HG03045 (cell line): Measurements from ENCODE around the gene TOPORS.
"Not testable (repeated sequence)": the region's sequence is repeated elsewhere in the genome, so short reads cannot be mapped to it uniquely, and the experiment has no call there.

Experiments
- ATAC-seq: cut with Tn5 transposase; IDR thresholded peaks from one replicate; pipeline ENCODE4 v1.9.1; 2021; ENCODE audit warnings: mild to moderate bottlenecking, moderate library complexity; ENCODE audit not compliant: unreplicated experiment

TOPORS gene

GRCh38 chr9:32570262-32570661 is 17.9 kb upstream of the TOPORS start:
- no peak for ATAC-seq

DNA sequence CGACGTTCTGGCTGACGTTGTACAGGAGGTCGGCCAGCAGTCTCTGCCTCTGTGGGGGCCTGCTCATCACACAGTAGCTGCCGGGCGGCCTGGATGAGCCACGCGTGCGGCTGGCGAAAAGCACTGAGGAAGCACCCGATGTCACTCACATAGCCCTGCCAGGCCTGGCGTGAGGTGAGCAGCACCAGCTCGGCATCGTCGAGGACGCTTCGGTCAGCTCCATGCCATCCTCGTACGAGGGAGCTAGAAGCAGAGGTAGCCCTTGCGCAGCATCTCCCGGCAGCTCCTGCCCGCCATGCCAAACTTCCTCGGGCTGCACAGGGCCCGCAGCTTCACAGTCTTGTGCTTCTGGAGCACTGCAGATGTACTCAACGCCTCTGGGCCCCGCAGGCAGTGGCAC is 14.4 kb upstream of the TOPORS start:
- ATAC-seq: no peak

- no peak for ATAC-seq
Measured at GRCh38 chr9:32565967-32566366, 13.6 kb upstream of the TOPORS start.

DNA sequence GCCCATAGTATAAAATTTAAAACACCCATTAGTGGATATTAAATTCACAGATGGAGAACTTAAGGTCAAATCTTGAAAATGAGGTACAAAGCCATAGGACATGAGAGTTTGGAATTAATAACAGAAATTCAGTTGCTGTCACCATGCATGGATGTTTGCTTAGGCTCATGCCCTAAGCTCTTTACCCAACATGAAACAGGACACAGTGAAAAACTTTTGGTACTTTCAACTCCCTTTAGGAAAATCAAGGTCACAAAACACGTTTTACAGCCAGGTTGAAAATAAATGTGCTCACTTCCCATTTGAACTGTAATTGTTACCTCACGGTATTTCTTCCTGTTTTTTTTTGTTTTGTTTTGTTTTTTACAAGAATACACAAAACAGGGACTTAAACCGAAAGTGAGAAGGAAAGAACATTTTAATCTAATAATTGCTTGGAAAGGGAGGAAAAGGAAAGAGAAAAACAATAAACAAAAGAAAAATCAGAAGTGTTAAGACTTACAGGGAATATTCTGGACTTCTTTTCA is 6.1 kb upstream of the TOPORS start:
- no peak for ATAC-seq

DNA sequence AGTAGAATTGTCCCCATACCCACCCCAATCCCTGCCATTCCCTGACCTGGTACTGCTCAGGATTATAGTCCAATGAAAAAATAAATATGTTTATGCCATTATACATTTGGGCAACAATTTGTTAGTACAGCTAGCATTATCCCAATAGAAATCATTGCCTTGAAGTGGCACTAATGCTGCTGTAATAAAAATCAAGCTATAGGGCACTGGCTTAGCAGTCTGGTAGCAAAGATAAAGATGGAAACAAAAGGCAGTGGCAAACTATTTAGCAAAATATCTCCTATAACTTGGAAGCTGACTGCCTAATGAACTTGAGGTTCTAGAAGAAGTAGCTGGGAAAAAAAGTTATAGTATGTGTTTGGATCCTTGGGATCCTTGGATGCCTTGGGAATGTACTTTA is 2.2 kb upstream of the TOPORS start:
- ATAC-seq: no peak

DNA sequence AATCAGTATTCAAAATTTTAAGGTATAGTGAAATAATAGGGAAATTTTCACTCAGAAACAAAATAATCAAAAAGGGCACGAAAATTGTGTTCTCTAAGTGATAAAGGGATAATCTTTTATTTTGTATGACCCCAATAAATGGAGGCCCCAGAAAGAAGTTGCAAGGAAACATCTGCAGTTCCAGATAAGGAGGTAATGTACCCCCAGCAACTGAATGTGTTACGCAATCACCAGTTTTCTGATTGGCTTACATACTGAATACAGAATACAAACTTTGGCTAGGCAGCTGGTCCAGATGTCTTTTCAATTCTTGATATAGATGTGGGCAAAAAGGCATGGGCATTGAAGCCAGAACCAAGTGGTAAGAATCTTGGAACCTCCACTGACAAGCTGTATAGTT is 1.7 kb upstream of the TOPORS start:
- ATAC-seq: no peak

DNA sequence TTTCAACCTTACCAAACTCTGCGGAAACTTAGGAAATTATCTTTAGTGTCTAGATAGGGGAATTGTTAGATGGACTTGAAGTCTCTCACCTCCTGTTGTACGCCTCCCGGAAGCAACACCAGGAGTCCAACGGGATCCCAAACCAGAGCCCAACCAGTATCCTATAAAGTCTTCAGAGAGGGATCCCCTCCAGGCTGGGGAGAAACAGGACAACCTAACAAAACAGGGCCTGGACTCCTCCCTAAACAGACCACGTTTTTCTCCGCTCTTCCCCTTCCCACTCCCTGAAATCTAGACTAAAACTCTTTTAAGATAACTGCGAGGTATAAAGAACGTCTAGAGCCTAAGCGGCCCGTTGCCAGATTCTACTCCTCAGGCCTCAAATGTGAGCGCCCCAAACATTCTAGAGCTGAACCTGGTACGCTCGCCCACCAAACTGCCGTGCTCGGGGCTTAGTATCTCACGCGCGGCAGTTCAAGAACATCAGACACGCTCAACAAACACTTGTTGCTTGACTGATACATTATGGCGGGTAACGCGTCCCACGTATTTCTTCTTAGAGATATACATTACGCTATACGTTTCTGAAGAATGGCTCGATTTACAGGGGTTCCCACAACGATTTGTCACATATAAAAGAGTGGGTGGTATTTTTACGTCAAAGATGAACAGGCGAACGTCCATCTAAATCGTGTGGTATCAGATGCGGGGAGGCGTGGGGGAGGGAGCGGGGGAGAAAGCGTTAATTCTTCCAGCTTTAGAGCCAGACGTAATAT is 922 bp downstream of the TOPORS start:
- peak; percentile 3 for ATAC-seq

- ATAC-seq: peak; percentile 66
Measured at GRCh38 chr9:32550562-32551275, 1.7 kb downstream of the TOPORS start.

DNA sequence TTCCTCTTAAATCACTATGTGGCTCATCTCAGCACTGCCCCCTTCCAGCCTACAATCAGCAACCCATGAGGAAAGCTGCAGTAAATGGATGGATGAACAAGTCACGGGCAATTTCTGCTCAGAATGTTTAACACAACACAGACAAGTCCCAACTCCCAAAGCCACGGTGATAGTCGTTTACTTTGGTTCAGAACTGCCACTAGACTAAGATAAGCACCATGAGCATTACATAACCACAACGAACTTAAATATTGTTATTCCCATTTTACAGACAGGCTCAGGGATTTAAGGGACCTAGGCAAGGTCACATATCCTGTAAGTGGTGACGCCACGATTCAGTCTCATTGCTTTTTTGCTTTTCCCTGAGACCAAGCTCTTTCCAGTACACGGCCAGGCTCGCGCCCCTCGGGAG is 2.2 kb downstream of the TOPORS start:
- no peak for ATAC-seq

- ATAC-seq: not testable (repeated sequence)
Measured at GRCh38 chr9:32548213-32548612, 4.2 kb downstream of the TOPORS start.

- no peak for ATAC-seq
Measured at GRCh38 chr9:32545884-32546283, 6.5 kb downstream of the TOPORS start.

GRCh38 chr9:32543047-32543446 is 9.3 kb downstream of the TOPORS start:
- no peak for ATAC-seq

GRCh38 chr9:32533816-32534215 is 18.6 kb downstream of the TOPORS start:
- ATAC-seq: no peak

GRCh38 chr9:32533336-32533735 is 19.1 kb downstream of the TOPORS start:
- no peak for ATAC-seq

- ATAC-seq: no peak
Measured at GRCh38 chr9:32526707-32527048, 25.7 kb downstream of the TOPORS start.

DNA sequence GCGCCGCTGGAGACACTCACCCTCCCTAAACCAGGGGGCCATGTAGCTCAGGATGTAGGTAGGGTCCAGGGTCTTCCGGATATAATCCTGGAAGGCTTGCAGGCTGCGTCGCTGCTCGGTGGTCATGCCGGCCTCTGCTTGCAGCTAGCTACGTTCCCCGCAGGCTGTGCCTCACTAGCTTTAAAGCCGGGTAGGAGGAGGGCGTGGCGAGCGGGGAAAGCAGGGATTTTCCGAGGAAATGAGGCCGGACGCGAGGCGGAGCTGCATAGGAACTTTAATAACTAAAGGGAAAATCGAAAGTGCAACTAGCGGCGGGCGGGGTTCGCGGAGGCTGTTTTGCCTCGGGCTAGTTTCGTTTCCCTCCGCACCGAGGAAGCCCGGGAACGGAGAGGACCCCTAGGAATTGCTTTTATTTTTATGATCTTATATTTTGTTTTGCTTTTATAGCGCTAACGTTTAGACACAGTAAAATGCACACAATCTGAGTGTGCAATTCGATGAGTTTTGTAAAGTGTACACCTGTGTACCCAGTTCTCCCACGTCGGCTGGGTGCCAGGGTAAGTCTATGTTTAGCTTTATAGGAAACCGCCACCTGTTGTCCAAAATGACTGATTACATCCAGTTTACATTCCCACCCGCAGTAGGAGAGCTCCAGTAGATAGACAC is 26.2 kb downstream of the TOPORS start, which contains the start of gene RIGI:
TSS of gene RIGI (minus strand) at position 156 of the 666 bp plus-strand sequence. CDS start at position 126, 30 bp downstream.
- ATAC-seq: peak; percentile 78

DNA sequence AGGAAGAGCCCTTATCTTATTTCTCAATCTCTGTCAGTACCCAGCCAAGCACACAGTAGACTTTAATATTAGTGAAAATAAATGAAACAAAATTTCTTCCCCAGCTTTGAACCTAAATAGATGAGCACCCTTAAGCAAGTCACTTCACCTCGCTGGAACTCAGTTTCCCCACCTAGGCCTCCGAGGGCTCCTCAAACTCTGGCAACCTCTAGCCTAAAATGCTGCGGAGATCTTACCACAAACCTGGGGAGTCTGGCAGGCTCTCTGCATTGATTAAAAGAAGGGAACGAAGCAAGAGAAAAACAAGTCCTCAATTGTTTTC is 26.7 kb downstream of the TOPORS start:
- no peak for ATAC-seq

GRCh38 chr9:32524892-32525708 is 27.3 kb downstream of the TOPORS start:
- ATAC-seq: no peak

- not testable (repeated sequence) for ATAC-seq
Measured at GRCh38 chr9:32524558-32524891, 27.9 kb downstream of the TOPORS start.

DNA sequence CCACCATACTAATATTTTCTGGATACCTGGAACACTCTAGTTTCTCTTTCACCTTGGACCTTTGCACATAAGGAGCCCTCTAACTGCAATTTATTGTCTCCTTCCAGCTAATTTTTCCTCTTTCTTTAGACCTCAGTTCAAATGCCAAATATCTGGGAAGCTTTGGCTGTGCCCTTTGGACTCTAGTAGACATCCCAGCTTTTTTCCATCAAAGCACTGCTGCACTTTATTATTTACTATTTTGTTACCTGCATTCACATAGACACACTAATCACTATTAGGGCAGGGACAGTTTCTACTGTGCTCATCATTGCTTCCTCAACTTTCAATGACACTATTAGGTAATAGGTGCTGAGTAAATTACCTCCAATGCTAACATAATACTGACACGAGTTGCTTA is 28.5 kb downstream of the TOPORS start:
- no peak for ATAC-seq

DNA sequence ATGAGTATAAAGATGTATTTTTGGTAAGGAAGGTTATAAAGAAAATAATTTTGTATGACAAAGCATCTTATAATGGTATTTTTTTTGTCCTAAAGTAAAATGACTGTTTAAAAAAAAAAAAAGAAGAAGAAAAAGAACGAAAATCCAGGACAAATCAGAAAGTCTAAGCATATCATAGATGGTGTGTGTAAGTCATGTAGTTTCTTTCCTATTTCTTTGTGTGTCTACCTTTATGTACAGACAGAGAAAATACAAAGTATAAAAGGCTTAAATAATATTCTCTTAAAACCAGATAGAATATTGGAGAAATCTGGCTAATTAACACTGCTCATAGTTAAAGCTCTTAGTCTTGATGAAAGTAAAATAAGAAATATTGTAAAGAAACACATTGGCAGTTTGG is 34.1 kb downstream of the TOPORS start:
- ATAC-seq: no peak
